ENCODE measurements around the gene ZC3H12C. TPM values are rescaled to one million over a fixed set of nuclear protein-coding genes. Genes with fewer than 3 reads are reported as not detected.

The ZC3H12C gene
- total RNA-seq, 3 donors from 2014 or later: 15.9 to 28.7 (median 21.5) TPM

GRCh38 chr11:110090466-110091026, 2.6 kb upstream of the ZC3H12C start:
- H3K9me3 ChIP-seq: no peaks in the 10 kb centered on the region
- no peak for TF ChIP-seq CTCF (IDR thresholded peaks at IDR 0.05)
- ATAC-seq (no peak), DNase-seq (no peak)
- no peaks in the 10 kb centered on the region for H3K36me3 ChIP-seq (ENCODE audit: low read depth)
- no peak overlapping the region for H3K4me3 ChIP-seq
- peaks cover 8% of the 10 kb centered on the region for H3K4me1 ChIP-seq (ENCODE audit: low read depth)
- intact Hi-C loops (cut with DNase I, micrococcal nuclease): loop anchor here in 1 of 2 donors (10.0 kb wide), 1 partner anchor 146 kb away; no protein-coding TSS in a partner anchor

DNA sequence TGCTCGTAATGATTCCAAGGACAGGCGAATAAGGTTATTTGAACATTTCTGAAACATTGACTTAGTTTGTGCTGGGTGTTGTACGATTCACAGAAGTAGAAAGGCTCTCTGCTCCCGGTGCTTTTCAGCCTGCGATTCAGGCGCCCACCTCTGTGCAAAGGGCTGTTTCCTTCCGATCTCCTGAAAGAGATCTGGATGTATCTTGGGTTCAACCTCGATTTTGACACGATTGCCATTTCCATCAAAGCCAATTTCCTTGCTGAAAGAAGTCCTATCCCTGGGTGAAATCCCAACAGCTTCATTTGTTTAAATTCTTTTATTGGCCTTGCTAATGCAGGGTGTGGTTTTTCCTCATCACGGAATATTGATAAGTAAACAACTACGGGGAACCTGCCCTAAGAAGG, 1.1 kb upstream of the ZC3H12C start:
- no peak for DNase-seq
- no peaks in the 10 kb centered on the region for H3K36me3 ChIP-seq (ENCODE audit: low read depth)
- intact Hi-C loops (cut with DNase I, micrococcal nuclease): loop anchor here in 1 of 2 donors (10.0 kb wide), 1 partner anchor 147 kb away; no protein-coding TSS in a partner anchor
- no peaks in the 10 kb centered on the region for H3K9me3 ChIP-seq
- TF ChIP-seq CTCF (IDR thresholded peaks at IDR 0.05): no peak
- peaks cover 9% of the 10 kb centered on the region for H3K4me1 ChIP-seq (ENCODE audit: low read depth)
- no peak for ATAC-seq
- peak overlapping the region; percentile 71 for H3K4me3 ChIP-seq

- Histone ChIP-seq H3K9me3 (no peaks in the 10 kb centered on the region), H3K4me3 (peak overlapping the region; percentile 71), H3K4me1 (ENCODE audit: low read depth) (peaks cover 9% of the 10 kb centered on the region), H3K36me3 (ENCODE audit: low read depth) (no peaks in the 10 kb centered on the region)
- intact Hi-C loops (cut with DNase I, micrococcal nuclease): loop anchor here in 1 of 2 donors (10.0 kb wide), 1 partner anchor 149 kb away; no protein-coding TSS in a partner anchor
- ATAC-seq: peak; percentile 51
- DNase-seq: peak; percentile 66 to 80 (median 68)
- TF ChIP-seq CTCF (IDR thresholded peaks at IDR 0.05): no peak
Measured at GRCh38 chr11:110093407-110094297, 460 bp downstream of the ZC3H12C start.

DNA sequence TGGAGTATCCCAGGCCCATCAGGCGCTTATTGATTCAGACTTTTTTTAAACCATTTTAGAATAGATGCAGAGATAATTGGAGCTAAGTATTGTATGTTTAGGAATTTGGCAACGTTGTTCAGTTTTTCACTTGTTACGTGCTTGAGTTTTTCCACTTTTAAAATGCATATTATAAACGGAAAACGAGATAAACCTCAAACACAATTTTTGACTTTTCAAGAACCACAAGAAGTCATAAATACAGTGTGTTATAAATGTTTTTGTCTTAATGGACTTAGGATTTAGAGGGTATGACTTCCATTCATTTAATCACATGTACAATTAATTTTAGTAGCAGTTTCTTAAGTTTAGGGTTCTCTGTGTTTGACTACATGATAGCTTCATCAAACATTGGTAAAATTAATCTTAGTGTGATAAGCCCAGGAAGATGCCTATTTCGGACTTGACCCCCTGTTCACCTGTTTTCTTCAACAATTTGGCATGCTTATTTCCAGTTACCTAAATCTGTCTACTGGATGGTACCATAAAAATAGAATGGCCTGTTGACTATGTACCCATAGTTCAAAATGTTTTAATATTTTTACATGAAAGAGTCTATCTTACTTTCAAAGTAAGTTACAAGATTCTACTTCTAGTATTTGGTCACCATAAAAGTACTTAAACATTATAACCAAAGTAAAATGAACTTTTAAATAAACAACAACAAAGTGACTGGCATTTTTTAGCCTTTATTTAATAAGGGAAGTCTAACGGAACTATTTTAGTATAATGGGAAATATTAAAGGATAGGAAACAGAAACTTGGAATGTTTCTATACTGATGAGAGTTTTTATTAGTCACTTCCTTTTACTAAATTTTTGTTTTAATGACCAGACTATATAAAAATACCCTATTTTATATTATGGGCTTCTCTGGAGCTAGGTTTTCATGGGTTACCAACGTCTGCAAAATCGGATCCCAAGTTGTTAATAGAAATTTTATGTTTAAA, 1.4 kb downstream of the ZC3H12C start:
- no peak for TF ChIP-seq CTCF (IDR thresholded peaks at IDR 0.05)
- DNase-seq: no peak
- Histone ChIP-seq H3K36me3 (ENCODE audit: low read depth) (no peaks in the 10 kb centered on the region), H3K4me1 (ENCODE audit: low read depth) (peaks cover 9% of the 10 kb centered on the region), H3K9me3 (no peaks in the 10 kb centered on the region), H3K4me3 (no peak overlapping the region)
- intact Hi-C loops (cut with DNase I, micrococcal nuclease): loop anchor here in 1 of 2 donors (10.0 kb wide), 1 partner anchor 150 kb away; no protein-coding TSS in a partner anchor
- ATAC-seq: no peak

DNA sequence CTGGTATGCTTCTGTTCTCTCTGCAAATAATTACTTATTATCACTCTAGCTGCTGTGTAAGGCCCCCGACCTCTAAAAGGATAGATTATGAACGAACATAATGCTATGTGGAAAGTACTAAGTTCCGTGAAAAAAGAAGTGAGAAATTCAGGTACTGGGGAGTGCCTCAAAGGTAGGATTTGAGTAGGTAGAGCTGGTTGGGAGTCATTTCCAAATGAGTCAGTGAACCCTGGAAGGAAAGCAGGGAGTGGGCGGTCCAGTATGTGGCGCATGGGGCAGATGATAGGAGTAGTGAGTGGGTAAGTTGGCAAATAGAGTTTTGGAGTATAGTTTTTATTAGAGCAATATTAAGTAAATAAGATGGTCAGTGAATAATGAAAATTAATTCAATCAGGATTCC, 2.4 kb downstream of the ZC3H12C start:
- Histone ChIP-seq H3K9me3 (no peaks in the 10 kb centered on the region), H3K36me3 (ENCODE audit: low read depth) (no peaks in the 10 kb centered on the region), H3K4me3 (no peak overlapping the region), H3K4me1 (ENCODE audit: low read depth) (peaks cover 9% of the 10 kb centered on the region)
- intact Hi-C loops (cut with DNase I, micrococcal nuclease): loop anchor here in 1 of 2 donors (10.0 kb wide), 1 partner anchor 151 kb away; no protein-coding TSS in a partner anchor
- ATAC-seq (no peak), DNase-seq (no peak)
- no peak for TF ChIP-seq CTCF (IDR thresholded peaks at IDR 0.05)

Data from mucosa of descending colon (tissue), 3 donors.